Activated CD8-positive, alpha-beta T cell treated with anti-CD3 and anti-CD28 coated beads for 36 hours (primary cell): Measurements from ENCODE around the gene DRG1. TPM values are rescaled to one million over a fixed set of nuclear protein-coding genes. Genes with fewer than 3 reads are reported as not detected.
A peak's percentile ranks its signal among the peaks of the same experiment; 100 is the strongest.
"Not testable (repeated sequence)": the region's sequence is repeated elsewhere in the genome, so short reads cannot be mapped to it uniquely, and the experiment has no call there.

Experiments
- ATAC-seq: fragments of 200-7000 bp; cut with Tn5 transposase; one replicate; pipeline ENCODE4 v1.10.0; 2021; ENCODE audit warnings: mild to moderate bottlenecking, moderate library complexity
- CTCF ChIA-PET: fragments of 350-600 bp; sonication (Branson Sonifier 250); formaldehyde crosslinking; loops from one replicate; lab custom pipeline; 2021; ENCODE audit warnings: antibody characterized with exemption; lab: Charles Lee
- POLR2A ChIA-PET: fragments of 350-600 bp; sonication (Branson Sonifier 250); formaldehyde crosslinking; loops from one replicate; lab custom pipeline; 2021; ENCODE audit warnings: antibody characterized with exemption; lab: Charles Lee
- DNase-seq: peaks from one replicate; pipeline ENCODE4 v3.0.0-alpha.2; 2020
- H3K27ac Mint-ChIP-seq: one replicate; pipeline ENCODE4 v1.8.0; 2021; ENCODE audit warnings: mild to moderate bottlenecking, mixed read lengths
- H3K27me3 Mint-ChIP-seq: one replicate; pipeline ENCODE4 v1.8.0; 2021; ENCODE audit warnings: mixed read lengths
- H3K36me3 Mint-ChIP-seq: one replicate; pipeline ENCODE4 v1.8.0; 2021; ENCODE audit warnings: low read depth, mixed read lengths
- H3K4me1 Mint-ChIP-seq: one replicate; pipeline ENCODE4 v1.8.0; 2021; ENCODE audit warnings: low read depth, mixed read lengths
- H3K4me3 Mint-ChIP-seq: one replicate; pipeline ENCODE4 v1.8.0; 2021; ENCODE audit warnings: mild to moderate bottlenecking, moderate library complexity, mixed read lengths
- H3K9me3 Mint-ChIP-seq: one replicate; pipeline ENCODE4 v1.8.0; 2021; ENCODE audit warnings: mixed read lengths
- CTCF ChIP-seq: fragments of 200-600 bp; IDR thresholded peaks from one replicate; pipeline ENCODE4 v1.8.0; 2022; ENCODE audit warnings: antibody characterized with exemption, mild to moderate bottlenecking
- intact Hi-C: fragments of 100-400 bp; cut with micrococcal nuclease; formaldehyde crosslinking; loops from one replicate; pipeline ENCODE4 v1.10.0; 2022
- total RNA-seq, 2 experiments: library from RNA; stranded (reverse); gene quantifications; one replicate each; pipeline ENCODE4 v1.2.3, GENCODE V29; 2021

Gene DRG1
- total RNA-seq, 2 experiments from 2014 or later, result 118 to 130 TPM

- intact Hi-C loops, result no loop called here
- DNase-seq, result no peak
- no peak for TF ChIP-seq CTCF
- Mint-ChIP-seq H3K4me3 (peak overlapping the region; percentile 98), H3K9me3 (no peaks in the 10 kb centered on the region), H3K36me3 (peaks cover 24% of the 10 kb centered on the region), H3K27ac (peak overlapping the region; percentile 86), H3K4me1 (peaks cover 24% of the 10 kb centered on the region), H3K27me3 (no peaks in the 10 kb centered on the region)
- ChIA-PET CTCF (interaction anchor here (1.0 to 1.6 kb wide), 2 partner anchors 53 to 87 kb away, joined by 3 to 5 read pairs; no protein-coding TSS in a partner anchor), POLR2A (interaction anchor here (1.0 to 3.6 kb wide), 3 partner anchors 53 to 64 kb away, joined by 3 to 23 read pairs (median 8); partner anchors contain the start of gene PATZ1)
- no peak for ATAC-seq
Measured at GRCh38 chr22:31400023-31400397, 606 bp downstream of the DRG1 start.

- Mint-ChIP-seq H3K4me1 (peaks cover 30% of the 10 kb centered on the region), H3K36me3 (peaks cover 41% of the 10 kb centered on the region)
- DNase-seq, H3K9me3 Mint-ChIP-seq, CTCF ChIA-PET, H3K27me3 Mint-ChIP-seq, intact Hi-C loops, H3K27ac Mint-ChIP-seq, H3K4me3 Mint-ChIP-seq, ATAC-seq: not testable (repeated sequence)
- POLR2A ChIA-PET, result interaction anchor here (1.1 kb wide), 1 partner anchor 34 kb away, joined by 3 read pairs; no protein-coding TSS in a partner anchor
Measured at GRCh38 chr22:31402350-31402749, 2.9 kb downstream of the DRG1 start.

GRCh38 chr22:31425331-31426050 is 26.1 kb downstream of the DRG1 start:
- ATAC-seq (no peak), DNase-seq (no peak)
- no peaks in the 10 kb centered on the region for H3K4me1 Mint-ChIP-seq
- peak overlapping the region; percentile 16 for H3K27ac Mint-ChIP-seq
- no peak overlapping the region for H3K4me3 Mint-ChIP-seq
- H3K9me3 Mint-ChIP-seq, result no peaks in the 10 kb centered on the region
- intact Hi-C loops, result no loop called here
- CTCF ChIA-PET, result no interaction called here
- POLR2A ChIA-PET, result interaction anchor here (0.6 kb wide), 1 partner anchor 187 kb away, joined by 3 read pairs; no protein-coding TSS in a partner anchor
- no peak for TF ChIP-seq CTCF
- no peaks in the 10 kb centered on the region for H3K27me3 Mint-ChIP-seq
- H3K36me3 Mint-ChIP-seq, result peaks cover 58% of the 10 kb centered on the region

- Mint-ChIP-seq H3K9me3 (no peaks in the 10 kb centered on the region), H3K27me3 (no peaks in the 10 kb centered on the region), H3K4me3 (no peak overlapping the region), H3K27ac (no peak overlapping the region), H3K36me3 (peaks cover 61% of the 10 kb centered on the region), H3K4me1 (peaks cover 1% of the 10 kb centered on the region)
- CTCF ChIA-PET, result no interaction called here
- intact Hi-C loops, result no loop called here
- no peak for TF ChIP-seq CTCF
- DNase-seq (no peak), ATAC-seq (no peak)
- POLR2A ChIA-PET, result interaction anchor here (0.7 kb wide), 1 partner anchor 22 kb away, joined by 3 read pairs; no protein-coding TSS in a partner anchor
Measured at GRCh38 chr22:31431950-31432349, 32.5 kb downstream of the DRG1 start.

GRCh38 chr22:31436132-31436531 is 36.7 kb downstream of the DRG1 start:
- TF ChIP-seq CTCF, result no peak
- H3K4me1 Mint-ChIP-seq, result peaks cover 4% of the 10 kb centered on the region
- ChIA-PET CTCF (interaction anchor here (1.6 to 1.9 kb wide), 2 partner anchors 29 to 198 kb away, joined by 4 to 5 read pairs; no protein-coding TSS in a partner anchor), POLR2A (interaction anchor here (0.8 to 2.3 kb wide), 5 partner anchors 9 to 131 kb away, joined by 3 to 5 read pairs (median 3); no protein-coding TSS in a partner anchor)
- H3K27ac Mint-ChIP-seq, result no peak overlapping the region
- peaks cover 65% of the 10 kb centered on the region for H3K36me3 Mint-ChIP-seq
- intact Hi-C loops, result no loop called here
- no peak for ATAC-seq
- no peaks in the 10 kb centered on the region for H3K9me3 Mint-ChIP-seq
- H3K27me3 Mint-ChIP-seq, result no peaks in the 10 kb centered on the region
- no peak overlapping the region for H3K4me3 Mint-ChIP-seq
- DNase-seq, result no peak
